GM19351 (cell line): ENCODE results near the gene MUC5B.

Experiments
- ATAC-seq: cut with Tn5 transposase; IDR thresholded peaks from one replicate; pipeline ENCODE4 v1.9.1; 2021; ENCODE audit warnings: mild to moderate bottlenecking, moderate library complexity; ENCODE audit not compliant: unreplicated experiment

Gene MUC5B

DNA sequence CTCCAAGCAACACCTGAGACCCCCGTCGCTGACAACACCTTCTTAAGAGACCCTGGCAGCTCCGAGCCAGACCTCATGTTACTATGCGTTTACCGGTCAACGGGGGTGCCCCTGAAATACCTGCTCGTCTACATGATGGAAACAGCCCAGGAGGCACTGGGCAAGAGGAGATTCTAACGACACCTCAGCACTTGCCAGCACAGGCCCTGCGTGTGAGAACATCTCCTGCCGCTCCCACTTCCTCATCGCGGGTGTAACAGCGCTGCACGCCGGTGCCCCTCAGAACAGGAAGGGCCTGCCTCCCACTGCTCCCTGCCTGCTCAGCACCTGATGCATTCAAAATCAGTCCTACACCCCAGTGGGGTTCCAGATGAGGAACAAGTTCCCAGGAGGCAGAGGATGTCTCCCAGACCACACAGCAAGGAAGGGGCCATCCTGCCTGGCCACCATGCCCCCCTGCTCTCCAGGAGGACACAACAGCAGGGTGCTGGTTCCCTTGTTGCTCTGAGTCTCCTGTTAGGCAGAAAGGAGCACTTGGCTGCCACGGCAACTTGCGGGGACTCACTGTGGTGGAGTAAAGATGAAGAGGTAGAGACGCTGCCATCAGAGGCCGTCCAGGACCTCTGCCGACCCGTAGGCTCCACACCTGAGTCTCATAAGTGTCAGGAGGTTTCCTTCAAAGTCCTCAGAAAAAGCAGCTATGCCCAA is 84.5 kb downstream of the MUC5B start:
- no peak for ATAC-seq

DNA sequence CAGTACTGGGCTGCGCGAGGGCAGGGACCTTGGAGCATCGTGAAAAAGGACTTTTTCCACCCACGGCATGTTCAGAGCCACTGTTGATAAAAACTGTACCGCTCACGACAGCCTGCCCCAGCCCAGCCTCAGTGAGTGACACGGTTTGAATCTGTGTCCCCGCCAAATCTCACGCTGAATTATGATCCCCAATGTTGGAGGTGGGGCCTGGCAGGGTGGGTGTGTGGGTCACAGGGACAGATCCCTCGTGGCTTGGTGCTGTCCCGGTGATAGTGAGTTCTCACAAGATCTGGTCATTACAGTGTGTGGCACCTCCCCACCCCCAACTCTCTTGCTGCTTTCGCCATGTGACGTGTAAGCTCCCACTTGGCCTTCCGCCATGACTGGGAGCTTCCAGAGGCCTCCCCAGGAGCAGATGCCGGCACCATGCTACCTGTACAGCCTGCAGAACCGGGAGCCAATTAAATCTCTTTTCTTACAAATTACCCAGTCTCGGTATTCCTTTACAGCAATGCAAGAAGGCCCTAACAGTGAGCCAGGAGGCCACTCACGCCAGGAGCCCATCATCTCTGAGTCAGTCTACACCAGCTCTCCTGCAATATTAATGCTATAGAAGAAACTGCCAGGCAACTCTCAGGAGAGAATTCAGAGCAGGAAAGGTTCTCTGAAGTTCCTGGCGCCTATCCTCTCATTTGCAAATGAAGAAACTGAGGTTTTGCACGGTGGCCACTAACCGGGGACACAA is 85.3 kb downstream of the MUC5B start:
- ATAC-seq, result no peak

DNA sequence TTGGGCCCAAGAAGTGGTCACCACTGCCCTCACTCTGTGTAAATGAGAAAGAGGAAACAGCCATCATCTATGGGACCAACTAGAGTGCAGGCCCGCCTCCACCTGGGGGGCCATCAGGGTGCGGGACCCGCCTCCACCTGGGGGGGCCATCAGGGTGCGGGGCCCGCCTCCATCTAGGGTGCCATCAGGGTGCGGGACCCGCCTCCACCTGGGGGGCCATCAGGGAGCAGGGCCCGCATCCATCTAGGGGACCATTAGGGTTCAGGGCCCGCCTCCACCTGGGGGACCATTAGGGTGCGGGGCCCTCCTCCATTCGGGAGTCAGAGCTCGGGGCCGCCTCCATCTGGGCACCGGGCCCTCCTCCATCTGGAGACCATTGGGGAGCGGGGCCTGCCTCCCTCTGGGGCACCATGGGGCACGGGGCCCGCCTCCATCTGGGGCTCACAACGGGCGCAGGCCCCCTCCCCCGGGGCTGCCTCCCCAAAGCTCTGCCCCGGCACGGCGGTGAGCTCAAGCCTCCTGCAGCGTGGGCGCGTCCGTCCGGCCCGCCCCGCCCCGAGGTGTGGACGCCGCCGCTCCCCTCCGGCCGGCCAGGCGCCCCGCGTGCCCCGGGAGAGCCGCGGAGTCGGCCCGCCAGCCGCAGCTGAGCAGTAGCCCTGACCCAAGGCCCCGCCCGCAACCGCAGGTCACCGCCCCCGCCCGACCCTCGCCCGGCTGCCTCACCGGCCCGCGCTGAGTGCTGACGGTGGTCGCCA is 86.1 kb downstream of the MUC5B start:
- ATAC-seq, result peak; percentile 37

DNA sequence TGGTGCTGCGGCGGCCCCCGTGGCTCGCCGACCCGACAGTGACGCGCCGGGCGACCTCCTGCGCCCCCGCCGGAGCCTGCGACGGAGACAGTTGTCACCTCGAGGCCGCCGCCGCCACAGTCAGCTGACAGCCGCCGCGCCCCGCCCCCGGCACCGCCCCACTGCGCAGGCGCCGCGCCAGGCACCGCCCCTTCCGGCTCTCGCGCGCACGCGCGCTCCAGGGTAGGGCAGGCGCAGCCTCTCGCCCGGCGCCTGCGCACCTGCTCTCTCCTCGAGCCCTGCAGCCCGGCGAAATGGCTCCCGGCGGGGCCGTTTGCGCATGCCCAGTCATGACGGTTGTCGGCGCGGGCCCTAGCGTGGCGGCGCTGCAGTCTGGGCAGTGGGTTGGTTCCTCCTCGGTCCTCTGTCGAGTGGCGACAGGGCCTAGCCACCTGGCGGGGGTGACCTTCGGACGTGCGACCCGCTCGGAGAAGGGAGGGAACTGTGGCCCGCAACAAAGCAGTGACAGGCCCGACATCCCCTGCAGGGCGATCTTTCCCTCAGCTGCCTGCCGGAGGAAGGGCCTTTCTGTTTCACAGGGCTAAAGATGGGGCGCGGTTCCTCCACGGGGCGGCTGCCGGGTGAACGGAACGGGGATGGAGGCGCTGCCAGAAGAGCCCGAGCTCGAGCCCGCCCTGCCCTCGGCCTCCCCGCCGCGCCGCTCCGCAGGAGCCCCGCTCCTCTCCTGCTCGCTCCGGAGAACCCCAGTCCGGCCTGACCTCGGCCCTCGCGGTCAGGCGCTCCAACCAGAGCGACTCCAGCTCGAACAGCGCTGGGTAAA is 86.8 kb downstream of the MUC5B start, which contains the start of gene TOLLIP:
TSS of gene TOLLIP (minus strand) at position 135 of the 820 bp plus-strand sequence. CDS start at position 1, 134 bp downstream.
- ATAC-seq, result peak; percentile 73

DNA sequence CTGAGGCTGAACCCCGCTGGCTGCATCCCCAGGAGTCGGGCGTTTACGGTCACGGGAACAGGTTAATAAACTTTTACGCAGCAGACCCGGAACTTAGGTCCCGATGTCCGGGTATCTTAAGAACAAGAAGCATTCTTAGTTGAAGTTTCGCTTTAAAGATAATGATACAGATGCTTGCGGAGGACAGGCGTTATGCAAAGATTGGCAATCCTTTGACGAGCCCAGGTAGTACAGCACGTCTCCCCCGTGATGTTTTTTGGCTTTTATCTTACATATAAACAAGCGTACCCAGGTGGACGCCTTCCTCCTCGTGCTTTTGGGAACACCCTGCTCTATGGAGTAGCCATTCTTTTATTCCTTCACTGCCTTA is 87.4 kb downstream of the MUC5B start:
- ATAC-seq, result no peak

DNA sequence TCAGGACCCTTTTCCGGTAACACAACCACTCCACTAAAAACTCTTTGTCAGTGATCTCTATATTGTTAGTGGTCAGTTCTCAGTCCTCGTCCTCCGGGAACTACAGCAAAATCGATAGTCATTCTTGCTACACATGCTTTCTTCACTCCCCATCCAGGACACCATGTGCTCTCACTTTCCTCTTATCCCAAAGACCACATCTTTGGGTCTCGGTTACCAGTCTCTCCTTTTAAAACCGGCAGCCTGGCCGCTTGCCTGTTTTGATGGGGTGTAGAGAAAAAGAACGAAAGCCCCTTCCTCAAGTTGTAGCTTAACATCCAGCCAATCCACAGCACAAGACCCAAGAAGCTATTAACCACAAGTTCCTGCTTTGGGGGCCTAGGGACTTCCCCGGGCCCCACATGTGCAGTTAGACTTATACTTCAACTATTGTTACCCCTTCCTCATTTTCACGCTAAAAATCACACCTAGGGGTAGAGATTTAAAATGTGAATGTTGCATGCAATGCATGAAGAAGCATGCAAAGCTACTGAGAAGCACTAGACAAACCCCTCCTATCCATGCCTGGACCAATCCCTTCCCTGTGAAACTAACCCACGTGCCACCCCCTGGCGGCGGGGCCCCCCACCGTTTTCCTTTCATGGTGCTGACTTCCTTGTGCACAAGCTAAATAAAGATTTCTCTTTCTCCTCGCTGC is 88.1 kb downstream of the MUC5B start:
- no peak for ATAC-seq
